IPS-18a (cell line): ENCODE data around the gene RAB3D.

ENCODE experiments used
- H3K27ac ChIP-seq: one replicate; pipeline ENCODE4 v1.5.1; 2013; ENCODE audit warnings: low read length
- H3K27me3 ChIP-seq: one replicate; pipeline ENCODE4 v1.6.1; 2013; ENCODE audit warnings: mild to moderate bottlenecking, low read length; ENCODE audit not compliant: control insufficient read depth, insufficient read depth
- H3K36me3 ChIP-seq: one replicate; pipeline ENCODE4 v1.6.1; 2013; ENCODE audit warnings: low read depth, low read length; ENCODE audit not compliant: control insufficient read depth
- H3K4me1 ChIP-seq: one replicate; pipeline ENCODE4 v1.6.1; 2013; ENCODE audit warnings: low read depth, low read length; ENCODE audit not compliant: control insufficient read depth
- H3K4me3 ChIP-seq: one replicate; pipeline ENCODE4 v1.5.1; 2013; ENCODE audit warnings: low read length
- H3K9ac ChIP-seq: one replicate; pipeline ENCODE4 v1.6.1; 2013; ENCODE audit warnings: mild to moderate bottlenecking, low read length, moderate library complexity
- H3K9me3 ChIP-seq: one replicate; pipeline ENCODE4 v1.6.1; 2013; ENCODE audit warnings: low read depth, low read length; ENCODE audit not compliant: control insufficient read depth

RAB3D gene

DNA sequence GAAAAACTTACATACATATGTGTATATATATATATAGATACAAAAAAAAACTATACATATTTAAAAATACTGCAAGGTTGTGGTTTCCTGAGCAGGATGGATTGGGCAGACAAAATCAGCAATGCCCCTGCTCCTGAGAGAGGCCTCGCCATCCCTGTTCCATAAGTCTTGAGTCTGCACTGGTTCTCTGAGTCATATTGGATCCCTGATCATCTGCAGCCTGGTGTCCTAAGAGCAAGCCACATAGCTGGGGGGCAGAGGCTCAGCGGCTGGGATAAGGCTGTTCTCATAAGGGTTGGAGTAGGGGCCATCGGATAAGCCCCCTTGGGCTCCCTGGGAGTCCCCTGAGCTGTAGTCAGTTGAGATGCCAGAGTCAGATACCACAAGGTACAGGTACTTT is 38.3 kb upstream of the RAB3D start:
- Histone ChIP-seq H3K9me3 (no peaks in the 10 kb centered on the region), H3K36me3 (no peaks in the 10 kb centered on the region), H3K27me3 (peaks cover 10% of the 10 kb centered on the region), H3K9ac (no peak overlapping the region), H3K27ac (no peak overlapping the region), H3K4me3 (no peak overlapping the region), H3K4me1 (peaks cover 7% of the 10 kb centered on the region)

DNA sequence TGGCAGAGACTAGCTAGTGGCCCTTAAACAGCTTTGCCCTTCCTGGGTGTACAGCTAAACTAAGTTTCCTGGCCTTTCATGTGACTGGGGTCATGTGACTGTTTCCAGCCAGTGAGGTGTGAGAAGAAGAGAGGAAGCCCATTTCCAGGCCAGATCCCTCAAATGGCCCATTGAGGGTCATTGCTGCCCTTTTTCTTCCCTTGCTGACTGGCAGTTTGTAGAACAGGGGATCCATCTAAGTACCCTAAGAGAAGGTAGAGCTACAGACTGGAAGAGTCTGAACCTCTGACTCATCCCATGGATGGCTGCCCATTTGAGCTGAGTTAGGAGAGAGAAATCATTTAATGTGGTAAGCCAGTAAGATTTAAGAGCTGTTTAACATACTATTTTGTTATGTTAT is 37.8 kb upstream of the RAB3D start:
- Histone ChIP-seq H3K9me3 (no peaks in the 10 kb centered on the region), H3K27ac (no peak overlapping the region), H3K4me3 (no peak overlapping the region), H3K9ac (no peak overlapping the region), H3K4me1 (peaks cover 7% of the 10 kb centered on the region), H3K36me3 (no peaks in the 10 kb centered on the region), H3K27me3 (peaks cover 5% of the 10 kb centered on the region)

DNA sequence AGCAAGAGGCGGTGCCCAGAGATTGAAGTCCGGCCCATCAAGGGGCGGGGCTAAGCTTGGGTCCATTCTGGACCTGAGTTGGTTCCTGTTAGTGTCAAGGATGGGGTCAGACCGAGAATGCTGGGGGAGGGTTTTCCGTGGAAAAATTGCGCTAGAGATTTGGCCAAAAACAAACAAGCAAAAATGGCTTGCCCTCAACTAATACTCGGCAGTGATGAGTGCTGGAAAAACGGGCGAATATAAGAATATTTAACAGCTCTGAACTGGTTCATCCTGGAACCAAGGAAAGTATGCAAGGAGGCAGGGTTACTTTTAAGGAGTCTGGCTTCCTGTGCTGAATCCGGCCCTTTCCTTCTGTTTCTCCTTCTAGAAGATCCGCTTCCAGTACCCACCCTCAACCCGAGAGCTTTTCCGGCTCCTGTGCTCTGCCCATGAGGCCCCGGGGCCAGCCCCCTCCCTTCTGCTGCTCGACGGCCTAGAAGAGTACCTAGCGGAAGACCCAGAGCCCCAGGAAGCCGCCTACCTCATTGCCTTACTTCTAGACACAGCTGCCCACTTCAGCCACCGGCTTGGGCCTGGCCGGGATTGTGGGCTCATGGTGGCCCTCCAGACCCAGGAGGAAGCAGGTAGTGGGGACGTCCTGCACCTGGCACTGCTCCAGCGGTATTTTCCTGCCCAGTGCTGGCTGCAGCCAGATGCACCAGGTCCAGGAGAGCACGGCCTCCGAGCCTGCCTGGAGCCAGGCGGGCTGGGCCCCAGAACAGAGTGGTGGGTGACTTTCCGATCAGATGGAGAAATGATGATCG is 35.9 kb upstream of the RAB3D start:
- Histone ChIP-seq H3K27me3 (no peaks in the 10 kb centered on the region), H3K36me3 (no peaks in the 10 kb centered on the region), H3K9me3 (no peaks in the 10 kb centered on the region), H3K4me1 (peaks cover 7% of the 10 kb centered on the region), H3K9ac (peak overlapping the region; percentile 45), H3K4me3 (peak overlapping the region; percentile 95), H3K27ac (no peak overlapping the region)

DNA sequence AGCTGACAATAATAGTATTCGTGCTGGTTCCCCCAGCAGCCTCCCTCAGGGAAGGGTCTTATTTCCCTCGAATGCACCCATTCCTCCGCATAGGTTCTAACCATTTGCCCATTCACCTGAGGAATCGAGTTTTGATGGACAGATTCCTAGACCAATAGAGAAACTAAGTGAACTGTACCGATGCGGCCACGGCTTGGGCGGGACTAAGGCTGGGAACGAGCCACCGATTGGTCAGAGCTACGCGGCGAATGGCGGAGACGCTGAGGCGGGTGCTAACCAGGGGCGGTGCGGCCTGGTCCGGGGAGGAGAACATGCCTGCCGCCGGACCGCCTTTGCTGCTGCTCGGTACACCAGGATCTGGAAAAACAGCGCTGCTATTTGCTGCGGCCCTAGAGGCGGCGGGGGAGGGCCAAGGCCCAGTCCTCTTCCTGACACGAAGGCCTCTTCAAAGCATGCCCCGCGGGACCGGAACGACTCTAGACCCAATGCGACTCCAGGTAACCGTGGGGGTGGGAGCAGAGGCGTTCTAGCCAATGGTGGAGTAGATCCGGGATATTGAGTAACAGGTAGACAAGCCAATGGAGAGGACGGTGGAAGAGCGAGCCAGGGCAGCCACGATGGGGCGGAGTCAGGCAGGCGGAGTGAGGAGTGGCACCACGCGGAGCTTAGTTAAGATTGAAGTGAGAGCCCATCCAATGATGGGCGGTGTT is 35.1 kb upstream of the RAB3D start, which contains the start of gene SWSAP1:
SWSAP1 (plus strand) TSS at position 234 of the 710 bp plus-strand sequence; CDS start at position 249, 15 bp downstream.
- peak within 1 kb of the TSS; percentile 95 for H3K4me3 ChIP-seq

DNA sequence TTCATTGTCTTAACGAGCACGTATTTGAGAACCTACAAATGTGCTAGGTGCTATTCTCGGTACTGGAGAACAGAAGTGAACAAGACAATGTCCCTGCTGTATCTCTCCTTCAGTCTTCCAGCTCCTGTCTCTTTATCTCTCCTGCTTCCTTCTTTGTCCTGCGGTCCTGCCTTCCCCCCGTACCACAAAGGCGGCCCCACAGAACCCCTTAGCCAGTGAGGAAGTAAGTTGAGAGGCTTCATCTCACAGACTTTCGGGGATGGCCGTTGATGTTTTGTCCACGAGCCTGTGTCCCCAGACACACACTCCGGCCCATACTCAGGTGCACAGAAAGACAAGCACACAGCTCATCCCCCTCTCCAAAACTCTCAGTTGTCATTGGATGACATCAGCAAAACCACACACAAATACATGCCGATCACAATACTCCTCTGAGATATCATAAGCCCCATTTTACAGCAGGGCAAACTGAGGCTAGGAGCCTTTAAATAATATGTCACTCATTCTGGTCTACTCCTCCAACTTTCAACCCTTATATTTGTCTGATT is 34.5 kb upstream of the RAB3D start:
- Histone ChIP-seq H3K27ac (no peak overlapping the region), H3K9me3 (no peaks in the 10 kb centered on the region), H3K9ac (no peak overlapping the region), H3K4me3 (peak overlapping the region; percentile 95), H3K36me3 (no peaks in the 10 kb centered on the region), H3K27me3 (no peaks in the 10 kb centered on the region), H3K4me1 (peaks cover 4% of the 10 kb centered on the region)

More for the DNA sequence above, 35.1 kb upstream of the RAB3D start, which contains the start of gene SWSAP1:
- H3K9me3 ChIP-seq: no peaks in the 10 kb centered on the region
- H3K4me1 ChIP-seq: peaks cover 4% of the 10 kb centered on the region
- peak within 1 kb of the TSS; percentile 92 for H3K9ac ChIP-seq
- H3K27ac ChIP-seq: peak within 1 kb of the TSS; percentile 92
- no peaks in the 10 kb centered on the region for H3K36me3 ChIP-seq
- H3K27me3 ChIP-seq: no peaks in the 10 kb centered on the region

DNA sequence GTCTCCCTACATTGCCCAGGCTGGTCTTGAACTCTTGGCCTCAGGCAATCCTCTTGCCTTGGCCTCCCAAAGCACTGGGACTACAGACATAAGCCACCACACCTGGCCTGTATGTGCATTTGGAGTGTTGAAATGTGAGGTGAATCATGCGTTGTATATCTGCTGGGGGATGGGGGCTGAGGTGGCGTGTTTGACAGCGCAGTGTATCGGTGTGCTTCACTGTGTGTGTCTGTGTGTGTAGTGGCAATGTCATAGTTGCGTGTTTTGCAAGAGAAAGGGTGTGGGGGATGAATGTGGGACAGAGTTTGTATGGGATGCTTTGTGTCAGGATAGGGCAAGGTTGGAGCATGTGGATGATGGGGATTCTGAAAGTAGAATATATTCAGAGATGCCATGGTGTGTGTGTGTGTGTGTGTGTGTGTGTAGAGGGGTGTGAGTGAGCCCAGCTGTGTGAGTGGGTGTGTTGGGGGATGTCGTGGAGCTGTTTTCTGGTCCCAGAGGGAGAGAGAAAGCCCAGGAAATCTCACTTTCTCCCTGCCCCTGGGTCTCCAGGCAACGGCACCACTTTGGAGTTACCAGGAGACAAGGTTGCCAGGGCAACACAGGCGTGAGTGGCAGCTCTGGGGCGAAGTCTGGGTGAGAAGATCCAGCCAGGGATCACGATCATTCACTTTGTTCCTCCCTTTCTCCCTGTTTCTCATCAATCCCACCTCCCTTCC is 33.9 kb upstream of the RAB3D start:
- Histone ChIP-seq H3K9ac (no peak overlapping the region), H3K9me3 (no peaks in the 10 kb centered on the region), H3K27ac (no peak overlapping the region)

DNA sequence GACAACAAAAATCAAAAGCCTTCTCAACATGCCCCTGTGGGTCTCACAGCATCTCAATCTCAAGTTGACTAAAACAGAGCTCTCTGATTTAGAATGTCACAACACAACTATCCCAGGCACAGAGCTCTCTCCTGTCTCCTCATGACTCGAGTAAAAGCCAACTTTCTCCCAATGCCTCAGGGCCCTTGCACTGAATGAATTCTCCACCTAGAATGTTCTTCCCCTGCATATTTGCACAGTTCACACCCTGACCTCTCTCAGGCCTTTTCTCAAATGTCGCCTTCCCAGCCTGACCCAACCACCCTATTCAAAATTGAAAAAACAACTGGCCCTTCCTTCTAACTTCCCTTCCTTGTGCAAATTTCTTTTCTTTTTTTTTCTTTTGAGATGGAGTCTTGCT is 31.3 kb upstream of the RAB3D start:
- Histone ChIP-seq H3K27ac (no peak overlapping the region), H3K9me3 (no peaks in the 10 kb centered on the region), H3K27me3 (no peaks in the 10 kb centered on the region), H3K4me3 (no peak overlapping the region), H3K4me1 (peaks cover 4% of the 10 kb centered on the region), H3K36me3 (no peaks in the 10 kb centered on the region), H3K9ac (no peak overlapping the region)

More for the DNA sequence above, 33.9 kb upstream of the RAB3D start:
- H3K36me3 ChIP-seq: no peaks in the 10 kb centered on the region
- no peak overlapping the region for H3K4me3 ChIP-seq
- H3K27me3 ChIP-seq: no peaks in the 10 kb centered on the region
- peaks cover 4% of the 10 kb centered on the region for H3K4me1 ChIP-seq

DNA sequence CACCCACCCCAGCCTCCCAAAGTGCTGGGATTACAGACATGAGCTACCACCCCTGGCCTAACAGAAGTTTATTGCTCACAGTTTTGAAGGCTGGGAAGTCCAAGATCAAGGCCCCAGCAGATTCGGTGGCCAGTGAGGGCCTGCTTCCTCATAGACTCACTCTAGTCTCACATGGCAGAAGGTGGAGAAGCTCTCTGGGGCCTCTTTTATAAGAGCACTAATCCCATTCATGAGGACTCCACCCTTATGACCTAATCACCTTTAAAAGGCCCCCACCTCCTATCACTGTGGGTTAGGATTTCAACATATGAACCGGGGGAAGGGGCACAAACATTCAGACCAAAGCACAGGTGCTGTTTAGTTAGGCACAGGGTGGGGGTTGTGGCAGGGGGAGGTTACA is 28.1 kb upstream of the RAB3D start:
- Histone ChIP-seq H3K9ac (no peak overlapping the region), H3K27me3 (no peaks in the 10 kb centered on the region), H3K9me3 (no peaks in the 10 kb centered on the region), H3K4me3 (no peak overlapping the region), H3K36me3 (no peaks in the 10 kb centered on the region), H3K27ac (no peak overlapping the region), H3K4me1 (no peaks in the 10 kb centered on the region)

DNA sequence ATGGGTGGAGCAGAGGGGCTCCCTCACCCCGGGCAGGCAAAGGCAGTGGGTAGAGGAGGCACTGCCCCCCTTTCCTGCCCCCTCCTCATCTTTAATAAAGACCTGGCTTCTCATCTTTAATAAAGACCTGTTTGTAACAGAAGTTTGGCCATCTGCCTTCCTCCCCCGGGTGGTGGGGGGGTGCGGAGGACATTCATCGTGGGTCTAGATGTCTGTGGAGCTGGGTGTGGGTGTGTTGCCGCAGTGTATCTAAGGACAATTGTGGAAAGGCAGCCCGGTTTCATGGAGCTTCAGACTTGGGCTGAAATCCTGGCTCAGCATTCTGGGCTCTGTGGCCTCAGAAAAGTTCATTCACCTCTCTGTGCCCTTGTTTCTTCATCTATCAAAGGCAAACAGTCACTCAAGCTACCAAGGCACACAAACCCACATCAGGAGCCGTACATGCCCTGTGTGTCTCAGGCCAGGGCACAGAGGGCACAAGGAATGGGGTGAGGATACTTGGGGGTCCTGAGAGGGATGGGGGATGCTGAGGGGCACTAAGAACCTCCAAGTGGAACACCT is 26.2 kb upstream of the RAB3D start:
- no peak overlapping the region for H3K27ac ChIP-seq
- H3K36me3 ChIP-seq: no peaks in the 10 kb centered on the region
- H3K9ac ChIP-seq: no peak overlapping the region
- H3K9me3 ChIP-seq: no peaks in the 10 kb centered on the region
- H3K4me3 ChIP-seq: no peak overlapping the region
- peaks cover 4% of the 10 kb centered on the region for H3K27me3 ChIP-seq
- no peaks in the 10 kb centered on the region for H3K4me1 ChIP-seq

DNA sequence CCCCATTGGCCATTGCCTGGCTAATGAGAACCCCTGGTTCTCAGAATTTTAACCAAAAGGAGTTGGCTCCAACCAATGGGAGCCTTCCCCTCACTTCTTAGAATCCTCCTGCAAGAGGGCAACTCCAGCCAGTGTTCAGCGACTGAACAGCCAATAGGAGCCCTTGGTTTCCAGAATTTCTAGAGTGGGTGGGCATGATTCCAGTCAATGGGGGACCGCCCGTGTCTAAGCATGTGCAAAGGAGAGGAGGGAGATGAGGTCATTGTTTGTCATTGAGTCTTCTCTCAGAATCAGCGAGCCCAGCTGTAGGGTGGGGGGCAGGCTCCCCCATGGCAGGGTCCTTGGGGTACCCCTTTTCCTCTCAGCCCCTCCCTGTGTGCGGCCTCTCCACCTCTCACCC is 25.5 kb upstream of the RAB3D start:
- Histone ChIP-seq H3K4me1 (no peaks in the 10 kb centered on the region), H3K9me3 (no peaks in the 10 kb centered on the region), H3K9ac (no peak overlapping the region), H3K27ac (no peak overlapping the region), H3K27me3 (peaks cover 6% of the 10 kb centered on the region), H3K4me3 (no peak overlapping the region), H3K36me3 (no peaks in the 10 kb centered on the region)
